ENCODE measurements around the gene PDE4D.

GRCh38 chr5:59380350-59380951, 513.1 kb downstream of the PDE4D start:
- TF ChIP-seq FOXK2 (IDR thresholded peaks at IDR 0.05) (no peak), NFRKB (IDR thresholded peaks at IDR 0.05) (no peak), ARNT (IDR thresholded peaks at IDR 0.05) (no peak), FOXA1 (IDR thresholded peaks at IDR 0.05) (no peak), SP1 (IDR thresholded peaks at IDR 0.05) (no peak), CTBP1 (IDR thresholded peaks at IDR 0.05; ENCODE audit: borderline replicate concordance) (no peak), SUZ12 (IDR thresholded peaks at IDR 0.05) (no peak), ELF4 (IDR thresholded peaks at IDR 0.05) (no peak), FOXM1 (IDR thresholded peaks at IDR 0.05; ENCODE audit: borderline replicate concordance) (no peak), LEF1 (IDR thresholded peaks at IDR 0.05; ENCODE audit: borderline replicate concordance) (no peak), ZNF384 (IDR thresholded peaks at IDR 0.05) (peak; percentile 91), HDGF (IDR thresholded peaks at IDR 0.05; ENCODE audit: borderline replicate concordance) (no peak)

Measured in HEK293T (cell line).